ENCODE measurements around the gene HOXA10. TPM values are rescaled to one million over a fixed set of nuclear protein-coding genes. Genes with fewer than 3 reads are reported as not detected.

HOXA10 gene
- total RNA-seq, 2 donors from 2014 or later = 0.88 to 1.3 TPM

GRCh38 chr7:27183682-27184336, 9.7 kb upstream of the HOXA10 start:
- H3K36me3 Mint-ChIP-seq = no peaks in the 10 kb centered on the region
- peak overlapping the region; percentile 73 for H3K4me3 Mint-ChIP-seq
- ATAC-seq (no peak), DNase-seq (ENCODE audit: low spot score) (no peak)
- H3K9me3 Mint-ChIP-seq = no peaks in the 10 kb centered on the region
- H3K27me3 Mint-ChIP-seq = peaks cover 44 to 63% of the 10 kb centered on the region in 2 donors
- H3K27ac Mint-ChIP-seq = no peak overlapping the region
- peaks cover 37 to 43% of the 10 kb centered on the region in 2 donors for H3K4me1 Mint-ChIP-seq (ENCODE audit: low read depth in 2 of 2)

GRCh38 chr7:27182861-27183681, 9.0 kb upstream of the HOXA10 start:
- no peak overlapping the region for H3K4me3 Mint-ChIP-seq
- H3K27ac Mint-ChIP-seq = no peak overlapping the region
- peaks cover 30 to 36% of the 10 kb centered on the region in 2 donors for H3K4me1 Mint-ChIP-seq (ENCODE audit: low read depth in 2 of 2)
- DNase-seq (ENCODE audit: low spot score) (no peak), ATAC-seq (no peak)
- peaks cover 39 to 59% of the 10 kb centered on the region in 2 donors for H3K27me3 Mint-ChIP-seq
- H3K36me3 Mint-ChIP-seq = no peaks in the 10 kb centered on the region
- no peaks in the 10 kb centered on the region for H3K9me3 Mint-ChIP-seq

GRCh38 chr7:27182285-27182841, 8.2 kb upstream of the HOXA10 start:
- Mint-ChIP-seq H3K36me3 (no peaks in the 10 kb centered on the region), H3K4me3 (no peak overlapping the region), H3K27me3 (peaks cover 34 to 57% of the 10 kb centered on the region in 2 donors), H3K27ac (no peak overlapping the region), H3K4me1 (ENCODE audit: low read depth in 2 of 2) (peaks cover 24 to 31% of the 10 kb centered on the region in 2 donors), H3K9me3 (no peaks in the 10 kb centered on the region)
- ATAC-seq = no peak
- DNase-seq (ENCODE audit: low spot score) = no peak

- no peak for DNase-seq (ENCODE audit: low spot score)
- Mint-ChIP-seq H3K36me3 (no peaks in the 10 kb centered on the region), H3K9me3 (no peaks in the 10 kb centered on the region), H3K27me3 (peaks cover 30 to 52% of the 10 kb centered on the region in 2 donors), H3K4me1 (ENCODE audit: low read depth in 2 of 2) (peaks cover 24 to 28% of the 10 kb centered on the region in 2 donors), H3K4me3 (no peak overlapping the region), H3K27ac (no peak overlapping the region)
- ATAC-seq = no peak
These were observed 7.7 kb upstream of the HOXA10 start for GRCh38 chr7:27181795-27182275.

- H3K9me3 Mint-ChIP-seq = no peaks in the 10 kb centered on the region
- no peak for DNase-seq (ENCODE audit: low spot score)
These were observed 6.6 kb upstream of the HOXA10 start for GRCh38 chr7:27180431-27181420.

DNA sequence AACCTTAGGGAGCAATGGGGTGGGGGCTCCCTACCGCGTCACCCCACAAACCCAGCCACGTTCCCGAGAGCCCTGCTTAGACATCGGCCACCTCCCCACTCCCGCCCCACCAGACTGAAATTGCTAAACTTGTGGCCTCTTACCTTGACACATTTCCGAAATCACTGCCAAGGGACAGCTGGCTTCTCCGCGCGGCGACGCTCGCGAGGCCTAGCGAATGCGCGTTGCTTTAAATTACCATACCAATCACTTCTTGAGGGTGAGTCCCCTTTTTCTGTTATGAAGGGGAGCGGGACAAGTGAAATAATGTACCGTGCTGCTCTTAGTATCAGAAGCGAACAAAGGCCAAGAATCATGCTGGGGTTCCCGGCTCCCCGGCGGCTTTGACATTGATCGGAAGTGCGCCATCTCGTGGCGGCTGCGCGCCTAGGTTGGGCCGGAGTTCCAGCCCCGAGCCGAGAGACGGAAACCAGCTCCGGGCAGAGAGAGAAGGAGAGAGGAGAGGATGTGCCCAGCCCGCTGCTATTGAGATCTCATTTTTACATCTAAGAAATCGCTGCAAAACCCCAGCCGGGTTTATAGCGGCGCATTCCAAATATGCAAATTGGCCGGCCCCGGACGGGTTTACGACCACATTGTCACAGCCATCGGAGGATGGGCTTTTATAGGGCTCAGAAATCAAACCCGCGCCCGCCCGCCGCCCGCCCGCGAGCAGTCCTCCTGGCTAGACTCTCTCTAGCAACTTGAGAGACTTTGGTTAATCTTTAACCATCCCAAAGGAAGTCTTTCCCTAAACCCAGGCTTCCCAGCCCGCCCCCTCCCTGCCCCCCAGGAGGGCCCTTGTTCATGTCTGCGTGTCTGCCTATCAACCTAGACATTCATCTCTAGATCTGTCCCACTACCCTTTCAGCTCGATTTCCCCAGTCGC, 5.6 kb upstream of the HOXA10 start:
- Mint-ChIP-seq H3K27me3 (peaks cover 23 to 31% of the 10 kb centered on the region in 2 donors), H3K4me1 (ENCODE audit: low read depth in 2 of 2) (peaks cover 9 to 17% of the 10 kb centered on the region in 2 donors), H3K4me3 (peak overlapping the region; percentile 26), H3K9me3 (no peaks in the 10 kb centered on the region), H3K27ac (no peak overlapping the region), H3K36me3 (no peaks in the 10 kb centered on the region)
- DNase-seq (ENCODE audit: low spot score) (no peak), ATAC-seq (peak; percentile 75 to 80)

More at GRCh38 chr7:27180431-27181420, 6.6 kb upstream of the HOXA10 start:
- Mint-ChIP-seq H3K27me3 (peaks cover 24 to 41% of the 10 kb centered on the region in 2 donors), H3K27ac (no peak overlapping the region), H3K36me3 (no peaks in the 10 kb centered on the region), H3K4me1 (ENCODE audit: low read depth in 2 of 2) (peaks cover 16 to 22% of the 10 kb centered on the region in 2 donors), H3K4me3 (no peak overlapping the region)
- ATAC-seq = no peak

DNA sequence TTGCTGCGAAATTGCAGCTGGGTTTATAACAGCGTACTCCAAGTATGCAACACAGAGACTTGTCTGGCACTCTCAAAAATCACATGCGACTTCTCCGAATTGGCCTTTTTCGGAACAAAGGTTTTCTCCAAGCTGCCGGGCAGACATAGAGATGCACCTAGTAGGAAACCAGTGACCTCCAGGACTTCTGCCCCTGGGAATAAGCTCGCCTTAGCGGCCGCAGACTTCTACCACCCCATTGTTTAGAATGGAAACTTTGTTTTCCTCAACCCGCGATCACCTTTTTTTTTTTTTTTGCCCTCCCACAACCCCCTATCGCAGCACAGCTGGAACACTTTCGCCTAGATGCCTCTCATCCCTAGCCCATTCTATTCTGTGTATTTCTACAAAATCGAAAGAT, 4.9 kb upstream of the HOXA10 start:
- Mint-ChIP-seq H3K4me3 (peak overlapping the region; percentile 26), H3K27ac (no peak overlapping the region), H3K4me1 (ENCODE audit: low read depth in 2 of 2) (peaks cover 6 to 16% of the 10 kb centered on the region in 2 donors), H3K36me3 (no peaks in the 10 kb centered on the region), H3K9me3 (no peaks in the 10 kb centered on the region), H3K27me3 (peaks cover 21 to 28% of the 10 kb centered on the region in 2 donors)
- DNase-seq (ENCODE audit: low spot score) (no peak), ATAC-seq (no peak)

- H3K9me3 Mint-ChIP-seq = no peaks in the 10 kb centered on the region
- H3K4me3 Mint-ChIP-seq = no peak overlapping the region
- ATAC-seq (no peak), DNase-seq (ENCODE audit: low spot score) (no peak)
- H3K27ac Mint-ChIP-seq = no peak overlapping the region
- H3K27me3 Mint-ChIP-seq = peaks cover 21 to 28% of the 10 kb centered on the region in 2 donors
- peaks cover 6 to 16% of the 10 kb centered on the region in 2 donors for H3K4me1 Mint-ChIP-seq (ENCODE audit: low read depth in 2 of 2)
- no peaks in the 10 kb centered on the region for H3K36me3 Mint-ChIP-seq
These were observed 4.2 kb upstream of the HOXA10 start for GRCh38 chr7:27178366-27178765.

GRCh38 chr7:27177795-27178320, 3.7 kb upstream of the HOXA10 start:
- no peak for DNase-seq (ENCODE audit: low spot score)
- Mint-ChIP-seq H3K27ac (no peak overlapping the region), H3K9me3 (no peaks in the 10 kb centered on the region), H3K36me3 (no peaks in the 10 kb centered on the region), H3K27me3 (peaks cover 21 to 26% of the 10 kb centered on the region in 2 donors), H3K4me3 (no peak overlapping the region), H3K4me1 (ENCODE audit: low read depth in 2 of 2) (peaks cover 6 to 16% of the 10 kb centered on the region in 2 donors)
- ATAC-seq = no peak

DNA sequence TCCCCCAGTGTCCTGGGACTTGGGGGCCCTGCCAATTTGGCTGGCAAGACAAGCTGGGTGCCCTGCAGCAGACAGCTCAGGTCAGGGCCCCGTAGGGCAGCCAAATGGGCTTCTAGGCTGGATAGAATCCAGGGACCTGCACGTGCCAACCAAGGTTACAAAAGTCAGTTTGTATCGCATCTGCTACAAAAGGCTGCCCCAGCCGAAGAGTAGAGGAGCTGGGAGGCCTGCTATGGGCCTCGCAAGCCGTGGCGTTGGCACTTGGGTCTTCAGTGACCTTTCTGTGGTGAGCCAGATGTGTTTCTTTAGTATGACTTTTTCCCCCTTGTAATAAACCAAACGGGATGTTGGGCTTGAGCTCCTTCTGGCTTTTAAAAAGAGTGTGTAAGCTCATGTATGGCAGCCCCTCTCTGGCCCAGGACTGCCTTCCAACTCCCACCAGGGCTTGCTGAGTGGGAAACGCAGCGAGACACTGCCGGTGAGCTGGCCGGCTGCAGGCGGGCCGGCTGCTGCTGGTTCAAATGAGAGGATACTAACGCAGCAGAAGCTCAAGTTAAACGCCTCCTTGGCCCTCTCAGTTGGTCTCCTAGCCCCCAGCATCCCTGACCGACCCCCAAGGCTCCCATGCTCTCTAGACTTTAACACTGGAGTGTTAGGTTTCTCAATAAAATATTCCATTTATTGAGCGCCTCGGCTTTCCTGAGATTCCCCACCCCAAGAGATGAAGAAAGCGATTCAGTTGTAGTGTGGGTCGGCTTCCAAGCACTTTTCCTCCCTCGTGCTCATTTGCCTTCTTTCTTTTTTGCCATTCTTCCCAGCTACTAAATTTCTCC, 3.1 kb upstream of the HOXA10 start:
- no peaks in the 10 kb centered on the region for H3K9me3 Mint-ChIP-seq
- peaks cover under 1% of the 10 kb centered on the region for H3K36me3 Mint-ChIP-seq
- H3K27ac Mint-ChIP-seq = no peak overlapping the region
- H3K4me3 Mint-ChIP-seq = no peak overlapping the region
- no peak for ATAC-seq
- H3K4me1 Mint-ChIP-seq (ENCODE audit: low read depth in 2 of 2) = peaks cover 11 to 17% of the 10 kb centered on the region in 2 donors
- DNase-seq (ENCODE audit: low spot score) = no peak
- H3K27me3 Mint-ChIP-seq = peaks cover 21 to 26% of the 10 kb centered on the region in 2 donors

DNA sequence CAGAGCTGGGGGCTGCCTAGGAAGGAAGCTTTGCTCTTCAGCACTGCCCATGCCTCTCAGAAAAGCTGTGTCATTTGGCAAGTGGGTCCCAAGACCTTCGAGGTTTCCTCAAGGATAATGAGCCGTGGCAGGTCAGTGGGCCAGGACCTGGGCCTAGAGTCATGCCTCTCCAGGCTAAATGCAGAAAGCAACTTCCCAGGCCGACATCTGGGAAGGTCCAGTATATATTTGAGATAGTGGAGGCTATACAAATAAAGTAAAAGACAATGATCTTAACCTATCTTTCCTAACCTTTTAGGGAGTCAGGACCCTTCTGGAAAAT, 2.4 kb upstream of the HOXA10 start:
- no peak for DNase-seq (ENCODE audit: low spot score)

More for the DNA sequence above, 2.4 kb upstream of the HOXA10 start:
- H3K4me3 Mint-ChIP-seq = no peak overlapping the region
- peaks cover 5% of the 10 kb centered on the region for H3K36me3 Mint-ChIP-seq
- H3K4me1 Mint-ChIP-seq (ENCODE audit: low read depth in 2 of 2) = peaks cover 18 to 22% of the 10 kb centered on the region in 2 donors
- no peaks in the 10 kb centered on the region for H3K9me3 Mint-ChIP-seq
- ATAC-seq = no peak
- peaks cover 27 to 33% of the 10 kb centered on the region in 2 donors for H3K27me3 Mint-ChIP-seq
- H3K27ac Mint-ChIP-seq = no peak overlapping the region
